Endothelial cell of umbilical vein (primary cell): Measurements from ENCODE around the gene CMSS1. TPM values are rescaled to one million over a fixed set of nuclear protein-coding genes. Genes with fewer than 3 reads are reported as not detected.

Source experiments
- BruUV-seq: library from RNA; stranded (reverse); fragments of 400-500 nt; replicated peaks from 2 replicates; lab custom pipeline; 2021; lab: Mats Ljungman, UMichigan
- CTCF ChIA-PET: fragments of 300-600, 350-600 bp; sonication (Branson Sonifier 250); formaldehyde crosslinking; loops from one replicate; lab custom pipeline; 2021; ENCODE audit warnings: antibody characterized with exemption, inconsistent platforms; lab: Charles Lee
- POLR2A ChIA-PET: fragments of 300-600, 350-600 bp; sonication (Branson Sonifier 250); formaldehyde crosslinking; loops from one replicate; lab custom pipeline; 2021; ENCODE audit warnings: antibody characterized with exemption, inconsistent platforms; lab: Charles Lee
- DNase-seq: peaks from one replicate; pipeline ENCODE4 v3.0.0-alpha.2; 2011; ENCODE audit warnings: low read depth, low spot score
- FAIRE-seq: peaks from 2 replicates; lab custom pipeline; 2011; peaks lifted over from hg19 to GRCh38; lab: Jason Lieb, UNC
- H2AFZ ChIP-seq: 2 replicates; pipeline ENCODE4 v1.6.0; 2012; ENCODE audit warnings: low read depth, low read length, control low read depth, inconsistent platforms
- H3K27ac ChIP-seq: 2 replicates; pipeline ENCODE4 v1.5.1; 2011; ENCODE audit warnings: low read depth, mild to moderate bottlenecking, control low read depth, low read length, moderate library complexity; ENCODE audit not compliant: insufficient read depth
- H3K27me3 ChIP-seq, 2 experiments: 2 replicates each; pipeline versions ENCODE4 v1.6.0 to v1.6.1; 2011; ENCODE audit warnings: low read length in 2 of 2, mixed read lengths in 1 of 2; ENCODE audit not compliant: control insufficient read depth in 2 of 2, insufficient read depth in 2 of 2
- H3K36me3 ChIP-seq, 2 experiments: 2 replicates in 1 of 2; 3 replicates in 1 of 2; pipeline ENCODE4 v1.5.1; 2011; ENCODE audit warnings: low read length in 2 of 2, mild to moderate bottlenecking in 1 of 2, moderate library complexity in 1 of 2; ENCODE audit not compliant: control insufficient read depth in 2 of 2, insufficient read depth in 2 of 2; ENCODE audit errors: extremely low read depth in 1 of 2
- H3K4me1 ChIP-seq: 3 replicates; pipeline ENCODE4 v1.5.1; 2011; ENCODE audit warnings: mild to moderate bottlenecking, low read length; ENCODE audit not compliant: control insufficient read depth, insufficient read depth; ENCODE audit errors: extremely low read depth
- H3K4me2 ChIP-seq: 2 replicates; pipeline ENCODE4 v1.6.1; 2011; ENCODE audit warnings: low read length, control low read depth, mixed read lengths; ENCODE audit not compliant: insufficient read depth
- H3K4me3 ChIP-seq, 3 experiments: fragments of 200-600 bp in 1 of 3; sonication (generic), shearing (Covaris generic) in 1 of 3; replicated peaks in 1 of 3; 2 replicates each; pipeline ENCODE4 v1.5.1; 2011 to 2016; ENCODE audit warnings: control low read depth in 3 of 3, low read length in 3 of 3, mild to moderate bottlenecking in 2 of 3, inconsistent platforms in 1 of 3, low read depth in 1 of 3, moderate library complexity in 1 of 3; ENCODE audit not compliant: insufficient read depth in 1 of 3
- H3K79me2 ChIP-seq: 2 replicates; pipeline ENCODE4 v1.6.0; 2012; ENCODE audit warnings: low read length, inconsistent platforms; ENCODE audit not compliant: control insufficient read depth, insufficient read depth
- H3K9ac ChIP-seq: replicated peaks from 2 replicates; pipeline ENCODE3; 2011; ENCODE audit warnings: low read length, control low read depth; ENCODE audit not compliant: insufficient read depth; ENCODE audit errors: extremely low read depth
- H3K9me1 ChIP-seq: replicated peaks from 3 replicates; pipeline ENCODE4 v1.6.0; 2011; ENCODE audit warnings: mild to moderate bottlenecking, low read length; ENCODE audit not compliant: control insufficient read depth, insufficient read depth; ENCODE audit errors: extremely low read depth
- H3K9me3 ChIP-seq: replicated peaks from 2 replicates; pipeline ENCODE4 v1.5.1; 2012; ENCODE audit warnings: low read length, inconsistent platforms; ENCODE audit not compliant: control insufficient read depth, insufficient read depth
- H4K20me1 ChIP-seq: replicated peaks from 2 replicates; pipeline ENCODE3; 2011; ENCODE audit warnings: mild to moderate bottlenecking, low read length; ENCODE audit not compliant: control insufficient read depth, insufficient read depth; ENCODE audit errors: extremely low read depth
- CTCF ChIP-seq, 2 donors: IDR thresholded peaks; 1 replicate in 1 of 2; 2 replicates in 1 of 2; pipeline ENCODE4 v1.5.1; 2011; ENCODE audit warnings: low read length in 2 of 2, mild to moderate bottlenecking in 2 of 2, moderate library complexity in 2 of 2, control low read depth in 1 of 2, inconsistent platforms in 1 of 2, low read depth in 1 of 2; ENCODE audit not compliant: insufficient read depth in 1 of 2; ENCODE audit errors: extremely low read depth in 1 of 2
- EZH2 ChIP-seq: IDR thresholded peaks from 2 replicates; pipeline ENCODE4 v1.6.1; 2012; ENCODE audit warnings: borderline replicate concordance, low read depth, mild to moderate bottlenecking, moderate library complexity, low read length, inconsistent platforms; ENCODE audit not compliant: severe bottlenecking
- FOS ChIP-seq: IDR thresholded peaks from 2 replicates; pipeline ENCODE4 v1.6.1; 2011; ENCODE audit warnings: mild to moderate bottlenecking, low read length, moderate library complexity, borderline replicate concordance; ENCODE audit not compliant: insufficient read depth
- GATA2 ChIP-seq: IDR thresholded peaks from 2 replicates; pipeline ENCODE4 v1.7.0; 2011; ENCODE audit warnings: low read depth, mild to moderate bottlenecking, moderate library complexity, mixed read lengths, low read length; ENCODE audit not compliant: insufficient read length, insufficient read depth
- JUN ChIP-seq: IDR thresholded peaks from 2 replicates; pipeline ENCODE4 v1.6.1; 2011; ENCODE audit warnings: borderline replicate concordance, low read depth; ENCODE audit not compliant: insufficient read length, insufficient read depth
- MAX ChIP-seq: IDR thresholded peaks from 2 replicates; pipeline ENCODE4 v1.6.1; 2011; ENCODE audit not compliant: insufficient read depth, insufficient read length
- MYC ChIP-seq: IDR thresholded peaks from one replicate; pipeline ENCODE4 v1.6.1; 2011; ENCODE audit warnings: mild to moderate bottlenecking, low read depth, low read length
- POLR2A ChIP-seq: IDR thresholded peaks from 2 replicates; pipeline ENCODE4 v1.6.1; 2012; ENCODE audit warnings: low read depth, mild to moderate bottlenecking, control low read depth, low read length
- POLR2AphosphoS5 ChIP-seq: IDR thresholded peaks from 2 replicates; pipeline ENCODE4 v1.6.1; 2012; ENCODE audit warnings: low read depth, mild to moderate bottlenecking, control low read depth, low read length, moderate library complexity; ENCODE audit not compliant: insufficient read depth
- dilution Hi-C: fragments of 300-500 bp; cut with MboI; formaldehyde crosslinking; loops from one replicate; pipeline ENCODE4 v1.15.0; 2019; ENCODE audit warnings: low sequenced_read_pairs; ENCODE audit not compliant: extremely low pct_ligation_motif_present
- intact Hi-C: fragments of 100-400 bp; cut with micrococcal nuclease; formaldehyde crosslinking; loops from one replicate; pipeline ENCODE4 v1.10.0; 2022
- polyA plus RNA-seq, 4 experiments: library from polyadenylated mRNA; depleted of rRNA in 3 of 4; stranded (reverse) in 3 of 4; unstranded in 1 of 4; fragments of >200 nt; gene quantifications; 2 replicates each; pipeline versions ENCODE4 v1.2.1 to v1.2.3, GENCODE V29; 2011 to 2012; ENCODE audit warnings: missing spikeins in 1 of 4
- total RNA-seq: library from RNA; stranded (reverse); gene quantifications from 2 replicates; pipeline ENCODE4 v1.2.3, GENCODE V29; 2021

The CMSS1 gene
- total and polyA plus RNA-seq, 2 donors (not counting 3 experiments of a cell fraction or from before 2014, with no cell fraction given) = 9.7 to 60.6 TPM

GRCh38 chr3:99854756-99855298, 37.2 kb downstream of the CMSS1 start:
- H3K79me2 ChIP-seq = peaks cover 50% of the 10 kb centered on the region
- H3K27ac ChIP-seq = no peak overlapping the region
- DNase-seq (no peak), FAIRE-seq (no peak)
- no peaks in the 10 kb centered on the region for H3K9me3 ChIP-seq
- peaks cover 3 to 8% of the 10 kb centered on the region in 2 experiments for H3K36me3 ChIP-seq
- no peaks in the 10 kb centered on the region for H3K9me1 ChIP-seq
- H2AFZ ChIP-seq = no peak overlapping the region
- H3K27me3 ChIP-seq = no peaks in the 10 kb centered on the region
- no peaks in the 10 kb centered on the region for H3K4me1 ChIP-seq
- no peak overlapping the region for H3K4me2 ChIP-seq
- no TSS peak for BruUV-seq
- no peak overlapping the region for H3K4me3 ChIP-seq
- TF ChIP-seq POLR2AphosphoS5 = no peak
- TF ChIP-seq POLR2A = no peak
- TF ChIP-seq MYC = no peak
- no peak for TF ChIP-seq CTCF (IDR thresholded peaks at IDR 0.05; ENCODE audit: extremely low read depth in 1 of 2, insufficient read depth in 1 of 2, low read depth in 1 of 2, low read length in 2 of 2)
- dilution Hi-C loops = no loop called here
- no peak overlapping the region for H3K9ac ChIP-seq
- peaks cover 5% of the 10 kb centered on the region for H4K20me1 ChIP-seq
- CTCF ChIA-PET = interaction anchor here (1.0 to 3.7 kb wide), 4 partner anchors 8 to 399 kb away, joined by 3 to 22 read pairs (median 4); no protein-coding TSS in a partner anchor
- POLR2A ChIA-PET = no interaction called here
- intact Hi-C loops = no loop called here

- Histone ChIP-seq H3K9me1 (no peaks in the 10 kb centered on the region), H3K36me3 (peaks cover 0 to 8% of the 10 kb centered on the region in 2 experiments), H3K9me3 (no peaks in the 10 kb centered on the region), H3K4me1 (peaks cover 2% of the 10 kb centered on the region), H3K27ac (no peak overlapping the region), H3K4me3 (no peak overlapping the region), H3K79me2 (peaks cover 47% of the 10 kb centered on the region), H3K9ac (no peak overlapping the region), H4K20me1 (peaks cover 4% of the 10 kb centered on the region), H3K27me3 (no peaks in the 10 kb centered on the region), H2AFZ (no peak overlapping the region), H3K4me2 (no peak overlapping the region)
- ChIA-PET CTCF (interaction anchor here (1.4 to 3.7 kb wide), 2 partner anchors 9 to 12 kb away, joined by 4 to 22 read pairs; no protein-coding TSS in a partner anchor), POLR2A (no interaction called here)
- FAIRE-seq (no peak), DNase-seq (no peak)
- dilution Hi-C loops (no loop called here), intact Hi-C loops (no loop called here)
- BruUV-seq = no TSS peak
- TF ChIP-seq GATA2 (no peak), CTCF (IDR thresholded peaks at IDR 0.05; ENCODE audit: extremely low read depth in 1 of 2, insufficient read depth in 1 of 2, low read depth in 1 of 2, low read length in 2 of 2) (no peak), MYC (no peak), JUN (no peak), EZH2 (no peak), FOS (no peak), POLR2A (no peak), POLR2AphosphoS5 (no peak), MAX (no peak)
Observed at GRCh38 chr3:99855900-99856299, 38.2 kb downstream of the CMSS1 start.
